ENCODE results near the gene ABL1.

Gene ABL1

DNA sequence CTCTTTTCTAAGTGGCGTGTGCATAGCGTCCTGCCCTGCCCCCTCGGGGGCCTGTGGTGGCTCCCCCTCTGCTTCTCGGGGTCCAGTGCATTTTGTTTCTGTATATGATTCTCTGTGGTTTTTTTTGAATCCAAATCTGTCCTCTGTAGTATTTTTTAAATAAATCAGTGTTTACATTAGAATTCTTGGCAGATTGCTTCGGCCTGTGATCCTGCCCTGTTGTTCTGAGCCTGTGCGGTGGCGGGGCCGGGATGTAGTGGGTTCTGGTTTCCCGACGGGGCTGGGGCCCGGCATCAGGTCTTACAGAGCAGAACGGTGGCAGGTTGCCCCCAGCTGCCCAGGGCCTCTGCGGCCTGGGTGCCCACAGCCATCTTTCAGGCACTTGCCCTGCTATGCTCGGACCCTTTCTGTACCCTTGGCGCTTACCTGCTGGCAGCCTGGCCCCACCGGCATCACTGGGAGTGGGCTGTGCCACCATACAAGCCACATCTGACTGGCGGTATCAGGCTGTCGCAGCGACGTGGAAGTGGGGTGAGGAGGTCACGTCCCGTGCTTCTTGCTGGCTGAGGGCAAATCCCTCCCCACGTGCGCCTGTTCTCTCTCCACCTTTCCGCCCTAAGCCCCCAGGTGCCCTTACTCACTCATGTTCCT, 52.6 kb downstream of the ABL1 start:
- no peak for TF ChIP-seq ISL1 (CRISPR knock-in tag; IDR thresholded peaks at IDR 0.05)
- ATAC-seq = no peak

DNA sequence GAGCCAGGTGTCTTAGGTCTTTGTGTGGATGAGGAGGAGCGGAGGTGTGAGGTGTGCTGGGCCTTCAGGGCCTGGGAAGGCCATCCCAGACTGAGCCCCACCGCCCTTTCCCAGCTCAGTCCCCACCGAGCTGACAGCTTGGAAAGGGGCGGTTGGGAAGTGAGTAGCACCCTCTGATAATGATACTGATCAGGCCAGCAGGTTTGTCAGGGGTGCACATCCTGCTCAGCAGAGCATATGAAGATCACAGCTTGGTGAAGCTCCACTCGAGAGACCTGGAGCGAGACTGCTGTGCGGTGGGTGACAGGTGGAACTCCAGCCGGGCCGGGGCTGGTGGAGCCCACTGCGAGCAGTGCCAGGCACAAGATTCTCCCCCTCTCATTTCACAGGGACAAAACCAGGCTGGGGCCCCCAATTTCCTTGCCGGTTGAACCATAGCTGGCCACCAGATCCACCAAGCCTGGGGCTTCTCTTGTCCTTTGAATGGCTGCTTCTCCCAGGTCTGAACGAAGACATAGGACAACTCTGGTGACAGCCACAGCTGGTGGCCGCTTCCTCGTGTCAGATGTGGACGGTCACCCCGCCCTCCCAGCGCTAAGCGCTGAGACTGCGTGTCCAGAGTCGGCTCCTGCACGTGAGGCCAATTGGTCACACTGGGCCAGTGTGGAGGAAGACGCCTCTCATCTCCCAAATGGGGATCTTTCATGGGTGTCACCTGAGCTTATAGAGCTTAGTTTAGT, 53.3 kb downstream of the ABL1 start:
- no peak for ATAC-seq
- TF ChIP-seq PATZ1 (CRISPR knock-in tag; IDR thresholded peaks at IDR 0.05; ENCODE audit: borderline replicate concordance) (no peak), CSRNP3 (CRISPR knock-in tag; IDR thresholded peaks at IDR 0.05) (no peak), GLIS3 (CRISPR knock-in tag; IDR thresholded peaks at IDR 0.05) (no peak), TSHZ2 (CRISPR knock-in tag; IDR thresholded peaks at IDR 0.05) (no peak), CSDC2 (CRISPR knock-in tag; IDR thresholded peaks at IDR 0.05) (no peak), BACH2 (CRISPR knock-in tag; IDR thresholded peaks at IDR 0.05; ENCODE audit: borderline replicate concordance) (no peak), ZNF565 (CRISPR knock-in tag; conservative IDR thresholded peaks at IDR 0.05; ENCODE audit: low read depth) (no peak), ZFP3 (CRISPR knock-in tag; IDR thresholded peaks at IDR 0.05) (no peak), ZFP30 (CRISPR knock-in tag; IDR thresholded peaks at IDR 0.05) (no peak), ZNF8 (CRISPR knock-in tag; IDR thresholded peaks at IDR 0.05) (no peak), OSR1 (CRISPR knock-in tag; IDR thresholded peaks at IDR 0.05) (no peak), TCF4 (CRISPR knock-in tag; IDR thresholded peaks at IDR 0.05; ENCODE audit: borderline replicate concordance) (no peak), SNAI2 (CRISPR knock-in tag; IDR thresholded peaks at IDR 0.05) (no peak), ISL1 (CRISPR knock-in tag; IDR thresholded peaks at IDR 0.05) (no peak), TOX (CRISPR knock-in tag; IDR thresholded peaks at IDR 0.05; ENCODE audit: borderline replicate concordance) (no peak)
- TF ChIP-seq, protein P1, sequence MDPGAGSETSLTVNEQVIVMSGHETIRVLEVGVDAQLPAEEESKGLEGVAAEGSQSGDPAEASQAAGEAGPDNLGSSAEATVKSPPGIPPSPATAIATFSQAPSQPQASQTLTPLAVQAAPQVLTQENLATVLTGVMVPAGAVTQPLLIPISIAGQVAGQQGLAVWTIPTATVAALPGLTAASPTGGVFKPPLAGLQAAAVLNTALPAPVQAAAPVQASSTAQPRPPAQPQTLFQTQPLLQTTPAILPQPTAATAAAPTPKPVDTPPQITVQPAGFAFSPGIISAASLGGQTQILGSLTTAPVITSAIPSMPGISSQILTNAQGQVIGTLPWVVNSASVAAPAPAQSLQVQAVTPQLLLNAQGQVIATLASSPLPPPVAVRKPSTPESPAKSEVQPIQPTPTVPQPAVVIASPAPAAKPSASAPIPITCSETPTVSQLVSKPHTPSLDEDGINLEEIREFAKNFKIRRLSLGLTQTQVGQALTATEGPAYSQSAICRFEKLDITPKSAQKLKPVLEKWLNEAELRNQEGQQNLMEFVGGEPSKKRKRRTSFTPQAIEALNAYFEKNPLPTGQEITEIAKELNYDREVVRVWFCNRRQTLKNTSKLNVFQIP (CRISPR knock-in tag; IDR thresholded peaks at IDR 0.05; ENCODE audit: borderline replicate concordance, low read depth) = no peak

- no peak for TF ChIP-seq ZFP3 (CRISPR knock-in tag; IDR thresholded peaks at IDR 0.05)
- TF ChIP-seq ARNTL (CRISPR knock-in tag; IDR thresholded peaks at IDR 0.05; ENCODE audit: borderline replicate concordance, low read depth) = no peak
- TF ChIP-seq TCF4 (CRISPR knock-in tag; IDR thresholded peaks at IDR 0.05; ENCODE audit: borderline replicate concordance) = no peak
- no peak for TF ChIP-seq ZNF8 (CRISPR knock-in tag; IDR thresholded peaks at IDR 0.05)
- no peak for TF ChIP-seq RARB (CRISPR knock-in tag; IDR thresholded peaks at IDR 0.05)
- TF ChIP-seq ZC3H10 (CRISPR knock-in tag; IDR thresholded peaks at IDR 0.05) = no peak
- TF ChIP-seq GLIS3 (CRISPR knock-in tag; IDR thresholded peaks at IDR 0.05) = no peak
- no peak for TF ChIP-seq PATZ1 (CRISPR knock-in tag; IDR thresholded peaks at IDR 0.05; ENCODE audit: borderline replicate concordance)
- no peak for TF ChIP-seq CSRNP3 (CRISPR knock-in tag; IDR thresholded peaks at IDR 0.05)
- TF ChIP-seq ZNF565 (CRISPR knock-in tag; conservative IDR thresholded peaks at IDR 0.05; ENCODE audit: low read depth) = no peak
- no peak for TF ChIP-seq OSR1 (CRISPR knock-in tag; IDR thresholded peaks at IDR 0.05)
- TF ChIP-seq CREB5 (CRISPR knock-in tag; IDR thresholded peaks at IDR 0.05; ENCODE audit: low read depth) = no peak
- TF ChIP-seq ZFP30 (CRISPR knock-in tag; IDR thresholded peaks at IDR 0.05) = no peak
- TF ChIP-seq CSDC2 (CRISPR knock-in tag; IDR thresholded peaks at IDR 0.05) = no peak
- ATAC-seq = no peak
Observed at GRCh38 chr9:130890124-130890523, 55.1 kb downstream of the ABL1 start.
